ENCODE results near the gene IER3.
A peak's percentile ranks its signal among the peaks of the same experiment; 100 is the strongest.

Gene IER3, protein sequence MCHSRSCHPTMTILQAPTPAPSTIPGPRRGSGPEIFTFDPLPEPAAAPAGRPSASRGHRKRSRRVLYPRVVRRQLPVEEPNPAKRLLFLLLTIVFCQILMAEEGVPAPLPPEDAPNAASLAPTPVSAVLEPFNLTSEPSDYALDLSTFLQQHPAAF

DNA sequence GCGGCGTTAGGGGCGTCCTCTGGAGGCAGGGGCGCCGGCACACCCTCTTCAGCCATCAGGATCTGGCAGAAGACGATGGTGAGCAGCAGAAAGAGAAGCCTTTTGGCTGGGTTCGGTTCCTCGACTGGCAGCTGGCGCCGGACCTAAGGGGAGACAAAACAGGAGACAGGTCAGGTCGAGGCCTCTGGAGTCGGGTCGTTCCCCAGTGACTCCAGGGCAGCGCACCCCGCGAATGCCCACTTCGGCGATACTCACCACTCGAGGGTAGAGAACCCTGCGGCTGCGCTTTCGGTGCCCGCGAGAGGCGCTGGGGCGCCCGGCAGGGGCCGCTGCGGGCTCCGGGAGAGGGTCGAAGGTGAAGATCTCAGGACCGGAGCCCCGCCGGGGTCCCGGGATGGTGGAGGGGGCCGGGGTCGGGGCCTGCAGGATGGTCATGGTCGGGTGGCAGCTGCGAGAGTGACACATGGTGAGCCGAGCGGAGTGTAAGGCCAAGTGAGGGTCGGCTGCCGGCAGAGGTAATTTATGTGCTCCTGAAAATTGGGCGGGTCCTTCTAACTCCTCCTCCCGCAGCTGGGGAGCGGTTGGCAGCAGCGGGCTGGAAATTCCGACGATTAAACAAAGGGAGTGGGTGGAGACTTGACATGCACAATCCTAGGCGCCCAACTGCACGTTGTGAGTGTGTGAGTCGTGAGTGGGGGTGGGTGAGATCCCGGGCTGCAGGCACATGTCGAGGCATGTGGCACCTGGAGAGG is at the start of gene IER3:
TSS of gene IER3 (minus strand) at position 494 of the 752 bp plus-strand sequence. CDS start at position 465, 29 bp downstream.
- DNase-seq, result peak; percentile 75

DNA sequence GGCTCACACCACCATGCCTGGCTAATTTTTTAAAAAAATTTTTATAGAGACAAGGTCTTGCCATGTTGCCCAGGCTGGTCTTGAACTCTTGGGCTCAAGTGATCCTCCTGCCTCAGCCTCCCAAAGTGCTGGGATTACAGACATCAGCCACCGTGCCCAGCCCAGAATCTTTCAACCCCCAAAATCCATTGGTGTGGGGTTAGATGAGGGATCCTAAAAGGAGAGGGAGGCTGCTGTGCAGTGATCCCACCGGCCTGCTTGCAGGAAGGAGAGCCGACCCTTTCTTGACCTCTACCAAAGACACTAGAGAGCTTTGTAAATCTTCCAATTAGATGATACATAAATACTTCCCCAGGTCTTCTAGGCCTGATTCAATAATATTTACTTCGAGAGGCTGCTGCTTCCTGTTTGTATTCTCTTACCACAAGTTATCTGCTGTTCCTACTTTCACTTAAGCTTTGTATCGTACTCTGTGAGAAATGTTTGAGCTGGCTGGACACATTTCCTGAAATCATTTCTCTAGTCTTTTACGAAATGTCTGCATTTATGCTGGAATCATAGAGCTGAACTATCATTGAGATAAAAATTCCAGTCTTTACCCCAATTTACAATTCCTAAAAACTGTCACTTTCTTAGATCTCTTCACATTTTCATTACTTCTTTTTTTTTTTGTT is 49.3 kb upstream of the IER3 start:
- DNase-seq, result peak; percentile 29

DNA sequence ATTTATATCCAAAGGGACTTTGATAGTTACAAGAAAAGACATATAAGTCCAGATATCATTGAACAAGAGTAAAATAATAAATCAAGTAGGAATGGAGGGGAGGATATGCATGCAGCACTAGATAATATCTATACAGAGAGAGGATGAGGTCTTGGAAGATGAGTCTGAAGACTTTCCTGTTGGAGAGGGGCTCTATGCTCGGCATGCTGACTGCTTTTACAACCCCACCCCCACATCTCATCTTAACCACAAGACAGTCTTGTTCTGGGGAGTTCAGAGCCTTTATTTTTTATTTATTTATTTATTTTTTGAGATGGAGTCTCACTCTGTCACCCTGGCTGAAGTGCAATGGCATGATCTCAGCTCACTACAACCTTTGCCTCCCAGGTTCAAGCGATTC is 48.4 kb upstream of the IER3 start:
- DNase-seq, result no peak

DNA sequence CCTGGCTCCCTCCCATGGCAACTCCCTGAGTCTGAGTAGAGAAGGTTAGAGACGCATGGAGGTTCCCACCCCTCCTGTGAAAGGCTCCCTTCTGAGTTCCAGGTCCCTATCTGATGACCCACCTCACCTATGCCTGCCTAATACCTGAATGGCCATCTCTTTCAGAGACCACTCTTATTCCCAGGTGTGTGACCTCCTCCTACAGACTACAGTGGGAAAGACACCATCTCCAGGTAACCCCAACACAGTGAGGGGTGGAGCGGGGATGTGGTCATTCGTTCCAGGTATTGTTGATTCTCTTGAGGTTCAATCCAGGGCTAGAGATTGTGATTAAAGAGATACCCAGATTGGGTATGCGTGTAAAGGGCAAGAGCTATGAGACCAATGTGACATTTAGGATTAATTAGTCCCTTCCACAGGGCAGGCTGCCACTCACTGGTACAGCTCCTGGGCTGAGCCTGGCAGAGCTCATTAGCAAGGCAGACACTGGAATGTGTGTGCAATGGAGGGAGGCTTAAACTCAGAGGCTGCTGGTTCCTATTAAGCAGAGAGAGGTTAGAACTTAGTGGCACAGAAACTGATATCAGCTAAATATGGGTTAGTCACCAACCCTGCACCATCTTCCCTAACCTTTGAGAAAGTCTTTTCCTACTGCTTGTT is 46.5 kb upstream of the IER3 start:
- no peak for DNase-seq

DNA sequence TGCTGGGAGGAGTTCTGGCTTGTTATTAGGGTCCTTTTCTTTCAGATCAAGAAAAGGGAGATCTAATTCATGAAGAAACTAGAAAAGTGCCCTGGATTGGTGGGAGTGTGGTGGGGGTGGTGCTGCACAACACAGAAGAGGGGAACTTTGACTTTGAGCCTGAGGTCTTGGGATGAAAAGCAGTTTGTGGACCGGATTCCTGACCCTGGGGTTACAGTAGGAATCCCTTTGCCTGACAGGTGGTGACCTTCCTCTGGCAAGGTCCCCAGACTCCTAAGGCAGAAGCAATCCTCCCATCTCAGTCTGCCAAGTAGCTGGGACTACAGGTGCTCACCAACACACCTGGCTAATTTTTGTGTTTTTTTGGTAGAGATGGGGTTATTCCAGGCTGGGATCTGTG is 45.3 kb upstream of the IER3 start:
- DNase-seq, result no peak

DNA sequence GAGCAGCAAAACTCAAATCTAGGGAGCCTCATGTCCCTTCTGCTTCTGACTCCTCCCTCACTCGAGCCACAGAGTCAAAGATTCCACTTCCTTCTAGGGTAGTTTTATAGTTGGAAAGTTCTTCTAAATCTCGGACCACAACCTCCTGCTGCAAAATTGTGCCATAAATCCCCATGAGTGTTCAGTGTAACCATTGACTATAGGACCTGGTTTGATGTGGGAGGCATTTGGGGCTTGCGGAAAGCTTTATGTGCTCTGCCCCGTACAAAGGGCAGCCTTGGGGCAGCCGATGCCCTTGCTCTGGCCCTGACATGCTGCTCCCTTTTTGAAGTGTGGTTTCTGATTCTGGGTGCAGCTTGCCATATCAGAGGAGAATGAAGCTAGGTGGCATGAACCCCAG is 43.6 kb upstream of the IER3 start:
- DNase-seq, result no peak

DNA sequence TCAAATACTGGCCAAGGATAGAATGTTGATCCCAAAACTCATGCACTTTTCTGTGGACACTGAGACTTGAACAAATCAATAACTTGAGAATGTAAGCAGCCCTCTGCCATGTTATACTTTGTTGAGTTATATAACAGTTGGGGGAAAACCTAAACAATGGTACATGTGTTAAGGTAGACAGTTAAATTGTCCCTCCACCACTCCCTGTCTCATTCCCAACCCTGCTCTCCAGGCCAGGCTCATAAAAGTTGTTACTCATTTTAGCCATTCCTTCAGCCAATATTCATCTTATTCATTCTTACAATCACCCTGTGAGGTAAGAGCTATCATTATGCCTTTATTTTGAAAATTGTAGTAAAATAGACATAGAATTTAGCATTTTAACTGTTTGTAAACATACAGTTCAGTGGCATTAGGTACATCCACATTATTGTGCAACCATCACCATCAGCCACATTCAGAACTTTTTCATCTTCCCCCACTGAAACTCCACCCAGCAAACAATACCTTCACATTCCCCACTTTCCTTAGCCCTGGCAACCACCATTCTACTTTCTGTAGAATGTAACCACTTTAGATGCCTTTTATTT is 38.2 kb upstream of the IER3 start:
- DNase-seq, result no peak

DNA sequence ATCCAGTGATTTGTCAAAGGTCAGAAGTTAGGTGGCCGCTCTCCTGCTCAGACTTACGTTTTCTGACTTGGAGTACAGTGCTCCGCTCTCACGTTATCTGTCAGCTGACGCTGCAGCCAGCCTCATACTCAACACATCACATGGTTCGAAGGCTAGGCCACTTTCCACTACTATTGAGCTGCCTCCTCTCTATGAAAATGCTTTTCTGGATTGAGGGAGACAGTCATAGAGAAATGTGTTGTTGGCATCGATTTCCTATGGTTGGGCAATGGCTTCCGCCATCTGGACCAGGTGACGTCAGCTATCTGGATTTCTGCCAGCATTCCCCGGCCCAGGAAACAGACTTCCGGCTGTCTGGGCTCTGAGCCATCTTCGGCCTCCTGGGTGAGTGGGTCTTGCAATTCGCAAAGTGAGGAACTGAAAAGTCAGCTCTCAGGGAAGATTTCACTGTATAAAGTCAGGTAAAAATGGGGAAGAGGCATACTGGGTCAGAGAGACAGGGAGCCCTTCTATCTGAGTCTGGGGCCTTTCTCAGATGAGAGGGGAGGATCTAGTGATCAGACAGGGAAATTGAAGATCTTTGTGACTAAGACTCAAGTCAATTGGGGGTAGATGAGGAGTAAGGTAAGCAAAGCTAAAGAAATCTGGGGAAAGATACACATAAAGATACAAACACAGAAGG is 37.5 kb upstream of the IER3 start:
- peak; percentile 68 for DNase-seq

DNA sequence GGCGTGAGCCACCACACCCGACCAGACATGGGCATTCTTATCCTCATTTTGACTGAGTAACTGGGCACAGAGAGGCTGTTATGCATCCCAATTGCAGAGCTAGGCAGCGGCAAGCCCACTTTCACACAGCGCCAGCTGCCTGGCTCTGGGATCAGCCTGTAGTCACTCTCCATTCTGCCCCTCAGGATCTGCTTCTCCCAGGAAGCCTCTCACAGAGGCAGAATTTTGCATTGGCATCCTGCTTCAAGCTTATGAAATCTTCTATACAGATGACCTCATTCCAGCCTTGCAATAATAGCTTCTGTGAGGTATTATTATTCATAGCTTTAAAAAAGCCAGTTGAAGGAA is 37.0 kb upstream of the IER3 start:
- no peak for DNase-seq

DNA sequence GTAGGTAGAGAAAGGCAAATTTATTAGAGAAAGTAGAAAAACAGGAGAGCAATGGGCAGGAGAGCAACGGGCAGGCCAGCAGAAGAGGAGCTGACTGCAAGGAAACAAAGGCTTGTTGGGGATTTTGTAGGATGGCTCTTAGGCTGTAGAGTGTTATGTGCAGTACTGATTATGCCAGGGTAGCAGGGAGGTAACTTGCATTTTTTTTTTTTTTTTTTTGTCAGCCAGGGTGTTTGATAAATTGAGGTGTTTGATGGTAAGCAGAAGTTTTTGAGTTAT is 36.2 kb upstream of the IER3 start:
- DNase-seq, result no peak

DNA sequence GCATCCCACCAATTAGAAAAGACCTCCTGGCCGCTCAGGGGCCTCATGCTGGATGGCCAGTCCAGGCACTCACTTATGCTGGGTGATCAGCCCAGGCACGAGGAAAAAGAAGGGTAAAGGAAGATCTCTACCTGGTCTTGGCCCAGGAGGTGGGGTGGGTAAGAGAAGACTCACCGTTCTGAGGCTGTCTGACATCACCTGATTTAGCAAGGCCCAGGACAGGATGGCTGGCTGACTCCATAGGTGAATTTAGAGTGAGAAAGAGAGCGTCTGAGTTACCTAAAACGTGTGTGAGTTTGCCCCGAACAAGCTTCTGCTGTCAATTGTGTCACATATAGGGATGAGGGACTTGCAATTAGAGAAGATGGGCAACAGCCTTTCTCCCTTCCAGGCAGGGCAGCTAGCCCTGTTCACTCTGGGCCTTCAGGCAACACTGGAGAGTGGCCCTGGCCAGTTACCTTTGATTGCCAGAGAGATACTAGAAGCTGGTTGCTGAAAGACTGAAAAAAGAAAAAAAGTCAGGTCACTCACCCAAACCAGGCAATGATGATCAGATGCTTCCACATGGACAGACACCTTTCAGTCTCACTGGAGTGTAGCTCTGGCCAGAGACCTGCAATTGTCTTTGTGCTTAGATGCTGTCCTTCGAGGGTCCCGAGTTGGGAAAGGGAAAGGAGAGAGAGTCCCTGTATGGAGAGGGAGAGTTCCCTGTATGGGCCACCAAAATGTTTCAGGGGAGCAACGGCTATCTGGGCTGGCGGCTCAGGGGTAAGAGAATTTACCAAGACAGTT is 35.7 kb upstream of the IER3 start:
- no peak for DNase-seq

DNA sequence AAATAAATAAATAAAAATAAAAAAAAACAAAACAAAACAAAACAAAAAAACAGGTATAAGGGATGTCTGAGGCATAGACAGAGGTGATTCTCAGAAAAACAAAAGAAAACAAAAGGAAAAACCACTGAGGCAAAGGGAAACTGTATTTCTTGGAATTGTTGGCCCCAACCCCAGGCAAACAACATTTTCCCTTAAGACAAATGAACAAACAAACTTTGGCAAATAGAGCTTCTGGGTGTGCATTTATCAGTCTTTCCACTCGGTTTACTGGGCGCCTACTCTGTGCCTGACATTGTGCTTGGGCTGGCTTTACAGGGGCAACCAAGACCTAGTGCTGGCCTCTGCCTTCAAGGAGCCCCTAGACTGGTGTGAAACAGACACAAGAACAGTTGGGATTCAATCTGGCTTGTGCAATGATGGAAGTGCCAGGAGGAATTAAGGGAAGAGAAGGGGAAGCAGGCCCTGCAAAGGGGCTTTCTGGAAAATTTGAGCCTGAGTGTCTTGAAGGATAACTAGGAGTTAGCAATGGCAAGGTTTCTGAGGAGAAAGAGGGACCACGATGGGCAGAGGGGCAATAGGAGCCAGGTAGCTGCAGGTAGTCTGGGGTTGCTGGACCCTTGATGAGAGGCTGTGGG is 33.8 kb upstream of the IER3 start:
- DNase-seq, result no peak

DNA sequence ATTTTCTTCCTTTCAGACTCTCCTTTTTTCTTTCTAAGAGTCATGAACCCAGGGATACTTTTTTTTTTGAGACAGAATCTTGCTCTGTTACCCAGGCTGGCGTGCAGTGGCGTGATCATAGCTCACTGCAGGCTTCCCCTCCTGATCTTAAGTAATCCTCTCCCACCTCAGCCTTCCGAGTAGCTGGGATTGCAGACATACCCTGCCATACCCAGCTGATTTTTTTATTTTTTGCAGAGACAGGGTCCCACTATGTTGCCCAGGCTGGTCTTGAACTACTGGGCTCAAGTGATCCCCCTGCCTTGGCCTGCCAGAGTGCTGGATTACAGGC is 32.8 kb upstream of the IER3 start:
- DNase-seq, result no peak

DNA sequence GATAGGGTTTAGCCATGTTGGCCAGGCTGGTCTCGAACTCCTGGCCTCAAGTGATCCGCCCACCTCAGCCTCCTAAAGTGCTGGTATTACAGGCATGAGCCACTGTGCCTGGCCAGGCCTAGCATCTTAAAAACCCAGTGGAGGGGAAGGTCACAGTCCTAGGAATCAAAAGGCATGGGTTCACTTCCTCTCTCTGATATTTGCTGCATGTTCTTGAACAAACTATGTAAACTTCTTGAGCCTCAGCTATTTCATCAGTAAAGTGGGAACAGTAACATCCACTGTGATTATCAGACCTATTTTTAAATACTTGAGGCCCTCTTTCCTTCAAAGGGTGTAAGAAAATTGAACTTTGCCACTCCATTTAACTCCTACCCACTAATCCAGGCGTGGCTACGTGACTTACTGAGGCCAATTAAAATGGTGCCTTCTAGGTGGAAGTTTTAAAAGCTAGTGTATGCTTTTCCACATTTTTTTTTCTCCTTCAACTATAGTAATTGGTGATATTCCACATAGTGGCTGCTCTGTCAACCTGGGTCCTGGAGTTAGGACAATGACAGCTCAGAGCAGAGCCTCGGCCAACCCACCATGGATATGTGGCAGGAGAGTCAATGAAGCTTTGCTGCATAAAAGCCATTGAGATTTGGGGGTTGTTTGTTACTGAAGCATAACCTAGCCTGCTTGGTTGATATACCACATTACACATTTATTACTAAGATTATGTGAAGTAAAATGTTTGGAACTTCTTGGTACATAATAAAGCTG is 32.2 kb upstream of the IER3 start:
- no peak for DNase-seq

DNA sequence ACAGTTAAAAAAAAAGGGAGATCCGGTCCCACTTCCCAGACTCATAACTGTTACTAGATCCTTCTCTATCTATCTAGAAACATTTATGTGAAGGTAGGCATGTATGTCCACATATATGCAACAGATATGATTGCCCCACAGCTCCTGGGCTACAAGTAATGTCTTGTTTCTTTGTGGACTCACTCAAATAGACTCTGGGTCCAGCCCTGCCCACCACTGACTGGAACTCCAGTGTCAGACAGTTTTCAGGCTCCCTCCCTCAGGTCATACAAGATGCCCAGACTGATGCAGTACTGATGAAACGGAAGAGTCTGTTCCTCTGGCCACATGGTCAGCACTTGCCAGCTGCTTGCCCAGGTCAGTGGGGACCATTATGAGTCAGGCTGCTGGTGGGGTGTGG is 30.8 kb upstream of the IER3 start:
- DNase-seq, result no peak

DNA sequence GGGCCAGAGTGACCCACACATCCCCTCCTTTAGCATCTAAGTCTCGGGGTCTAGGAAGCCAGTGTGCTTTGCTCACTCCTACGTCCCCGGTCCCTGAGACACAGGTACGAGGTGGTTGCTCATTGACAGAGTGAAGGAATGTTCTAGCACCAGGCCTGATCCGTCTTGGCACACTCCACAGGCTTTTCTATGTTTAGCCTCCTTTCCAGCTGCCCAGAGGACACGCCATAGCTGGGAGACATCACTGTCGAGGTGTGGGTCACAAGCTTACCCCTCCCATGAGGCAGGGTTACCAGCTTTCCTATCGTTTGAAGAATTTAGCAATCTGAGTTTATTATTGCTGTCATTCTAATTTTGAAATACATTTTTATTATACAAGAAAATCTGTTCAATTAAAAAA is 30.4 kb upstream of the IER3 start:
- DNase-seq, result no peak

DNA sequence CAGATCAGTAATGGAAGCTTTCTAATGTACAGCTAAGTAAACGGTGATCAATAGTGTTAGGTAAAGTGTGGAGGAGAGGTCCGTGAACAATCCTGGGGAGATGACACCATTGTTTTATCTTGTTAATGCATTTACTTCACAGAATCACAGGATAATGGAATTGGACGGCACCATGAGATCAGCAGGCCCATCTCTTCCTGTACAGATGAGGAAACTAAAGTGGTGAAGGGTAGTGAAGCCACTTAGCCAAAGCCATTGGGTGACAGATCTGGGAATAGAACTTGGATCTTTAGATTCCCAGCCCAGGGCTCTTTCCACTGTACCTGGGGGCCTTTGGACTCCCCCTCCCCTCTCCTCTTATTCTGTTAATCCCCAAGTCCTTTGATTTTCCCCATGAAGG is 26.2 kb upstream of the IER3 start:
- no peak for DNase-seq

DNA sequence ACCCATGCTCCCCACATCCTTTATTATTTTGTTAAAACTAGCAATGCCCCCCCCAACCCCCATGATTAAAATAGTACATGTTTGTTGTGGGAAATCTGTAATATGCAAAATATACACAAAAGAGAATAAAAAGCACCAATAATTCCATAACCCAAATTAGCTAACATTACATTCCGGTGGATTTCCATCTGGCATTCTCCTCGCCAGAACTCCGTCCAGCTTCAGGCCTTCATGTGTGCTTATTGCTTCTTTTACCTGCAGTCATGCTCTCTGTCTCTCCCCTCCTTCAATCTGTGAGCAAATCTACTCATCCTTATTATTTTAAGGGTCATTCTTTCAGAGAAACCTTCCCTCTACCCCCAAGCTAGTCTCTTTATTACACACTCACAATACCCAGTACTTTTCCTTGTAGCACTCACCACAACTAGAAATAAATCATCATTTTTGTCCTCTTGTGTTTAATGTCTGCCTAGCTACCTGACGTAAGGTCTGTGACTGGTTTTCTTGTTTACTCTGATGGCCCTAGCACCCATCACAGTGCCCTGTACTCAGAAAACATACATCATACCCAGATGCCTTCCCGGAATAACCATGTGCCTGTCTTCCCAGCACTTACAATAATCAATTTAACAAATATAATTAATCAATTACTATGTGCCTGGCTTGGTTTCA is 25.6 kb upstream of the IER3 start:
- no peak for DNase-seq

DNA sequence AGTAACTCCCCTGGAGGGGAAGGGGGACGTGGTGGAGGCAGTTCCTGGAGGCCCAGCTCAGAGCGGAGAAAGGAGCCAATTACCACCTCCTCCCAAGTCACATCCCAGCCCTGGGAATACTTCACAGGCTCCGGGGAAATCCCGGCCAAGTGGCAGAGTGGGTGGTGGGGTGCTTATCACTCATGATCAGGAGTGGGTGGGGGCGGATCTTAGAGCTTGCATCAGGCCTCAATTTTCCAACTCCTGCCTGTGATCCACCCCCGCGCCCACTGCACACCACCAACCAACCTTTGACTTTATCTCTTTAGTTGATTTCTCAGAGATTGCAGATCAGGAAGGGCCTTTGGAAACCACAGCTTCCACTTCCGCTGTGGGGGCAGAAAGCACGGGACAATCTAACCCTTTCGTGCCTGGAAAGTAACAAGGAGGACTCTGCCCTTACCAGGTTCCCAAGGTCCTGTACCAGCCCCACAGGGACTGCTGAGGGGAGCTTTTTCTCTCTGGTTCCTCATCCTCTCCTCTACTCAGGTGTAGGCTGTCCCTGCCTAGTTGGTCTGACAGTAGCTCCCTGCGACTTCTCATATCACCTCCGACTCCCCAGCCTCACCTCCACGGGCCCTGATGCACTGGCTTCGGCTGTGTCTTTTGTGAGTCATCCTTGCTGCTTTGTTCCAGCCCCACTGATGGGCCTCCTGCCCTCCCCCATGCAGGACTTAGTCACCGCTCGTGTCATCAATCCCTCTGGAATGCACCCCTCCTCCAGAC is 24.9 kb upstream of the IER3 start:
- peak; percentile 85 for DNase-seq

DNA sequence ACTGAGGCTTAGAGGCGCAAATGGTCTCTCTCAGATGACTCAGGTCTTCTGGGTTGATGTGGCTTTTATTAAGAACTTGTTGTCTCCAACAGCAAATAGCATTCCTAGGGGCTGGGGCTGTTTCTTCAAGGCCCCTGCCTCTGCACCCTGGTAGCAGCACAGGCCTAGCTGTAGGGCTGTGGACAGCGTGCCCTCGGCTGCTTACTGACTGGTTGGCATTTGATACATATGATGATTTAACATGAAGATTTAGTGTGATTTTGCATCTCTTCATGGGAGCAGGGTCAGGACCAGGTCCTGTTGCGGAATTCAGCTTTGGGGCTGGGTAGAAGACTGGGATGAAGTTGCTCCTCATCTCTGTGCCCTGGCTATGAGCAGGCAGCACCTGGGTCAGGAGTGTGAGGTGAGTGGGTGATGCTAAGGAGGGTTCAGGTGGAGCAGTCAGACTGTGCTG is 24.3 kb upstream of the IER3 start:
- DNase-seq, result no peak
